GM19043 (cell line): ENCODE data around the gene PLA2G4B.

ENCODE experiments used
- ATAC-seq: cut with Tn5 transposase; IDR thresholded peaks from one replicate; pipeline ENCODE4 v1.9.1; 2021; ENCODE audit warnings: low read depth; ENCODE audit not compliant: unreplicated experiment

The PLA2G4B gene

GRCh38 chr15:41883484-41883825, 44.8 kb downstream of the PLA2G4B start:
- ATAC-seq = no peak

- no peak for ATAC-seq
Measured at GRCh38 chr15:41884458-41884857, 45.8 kb downstream of the PLA2G4B start.

- ATAC-seq = no peak
Measured at GRCh38 chr15:41885321-41885720, 46.7 kb downstream of the PLA2G4B start.

GRCh38 chr15:41885841-41886240, 47.2 kb downstream of the PLA2G4B start:
- ATAC-seq = no peak

- ATAC-seq = no peak
Measured at GRCh38 chr15:41886741-41887140, 48.1 kb downstream of the PLA2G4B start.

GRCh38 chr15:41887161-41887560, 48.5 kb downstream of the PLA2G4B start:
- ATAC-seq = no peak

- ATAC-seq = no peak
Measured at GRCh38 chr15:41887893-41888292, 49.2 kb downstream of the PLA2G4B start.

GRCh38 chr15:41888662-41889253, 50.1 kb downstream of the PLA2G4B start:
- ATAC-seq = no peak

GRCh38 chr15:41890050-41890690, 51.5 kb downstream of the PLA2G4B start:
- ATAC-seq = no peak

GRCh38 chr15:41891226-41891625, 52.6 kb downstream of the PLA2G4B start:
- no peak for ATAC-seq

- ATAC-seq = no peak
Measured at GRCh38 chr15:41891946-41892345, 53.3 kb downstream of the PLA2G4B start.

GRCh38 chr15:41892621-41893421, 54.2 kb downstream of the PLA2G4B start:
- no peak for ATAC-seq

GRCh38 chr15:41893422-41894250, 55.0 kb downstream of the PLA2G4B start, which contains the start of gene SPTBN5:
SPTBN5 (minus strand) TSS chr15:41894053; CDS start chr15:41893497, 556 bp downstream.
- no peak for ATAC-seq

GRCh38 chr15:41894251-41894790, 55.7 kb downstream of the PLA2G4B start:
- ATAC-seq = no peak

GRCh38 chr15:41894791-41895463, 56.3 kb downstream of the PLA2G4B start:
- peak; percentile 84 for ATAC-seq

- ATAC-seq = no peak
Measured at GRCh38 chr15:41895491-41895890, 56.8 kb downstream of the PLA2G4B start.

- no peak for ATAC-seq
Measured at GRCh38 chr15:41895957-41896356, 57.3 kb downstream of the PLA2G4B start.

- no peak for ATAC-seq
Measured at GRCh38 chr15:41896566-41896965, 57.9 kb downstream of the PLA2G4B start.

GRCh38 chr15:41897363-41897799, 58.7 kb downstream of the PLA2G4B start:
- no peak for ATAC-seq
